HepG2 (cell line): Measurements from ENCODE around the gene MIEF2. TPM values are rescaled to one million over a fixed set of nuclear protein-coding genes. Genes with fewer than 3 reads are reported as not detected.
A peak's percentile ranks its signal among the peaks of the same experiment; 100 is the strongest.

Source experiments
- ARID3A ChIP-seq: IDR thresholded peaks from 2 replicates; pipeline ENCODE4 v1.6.1; 2012; ENCODE audit warnings: low read depth, low read length, improper control_type of control experiment
- BHLHE40 ChIP-seq: IDR thresholded peaks from 2 replicates; pipeline ENCODE4 v1.6.1; 2011; ENCODE audit warnings: low read length, improper control_type of control experiment
- CAMTA2 ChIP-seq: sonication (generic); formaldehyde crosslinking; IDR thresholded peaks from 2 replicates; pipeline ENCODE4 v1.4.0; 2020; ENCODE audit warnings: mild to moderate bottlenecking, missing genetic modification reagents, borderline replicate concordance
- HES4 ChIP-seq: sonication (generic); formaldehyde crosslinking; IDR thresholded peaks from 2 replicates; pipeline ENCODE4 v1.9.0; 2021; ENCODE audit warnings: mild to moderate bottlenecking, missing genetic modification reagents, borderline replicate concordance
- ISX ChIP-seq: sonication (generic); formaldehyde crosslinking; conservative IDR thresholded peaks from 2 replicates; pipeline ENCODE4 v1.5.0; 2020; ENCODE audit warnings: missing genetic modification reagents
- NFIB ChIP-seq: sonication (generic); formaldehyde crosslinking; IDR thresholded peaks from 2 replicates; pipeline ENCODE4 v1.9.0; 2021; ENCODE audit warnings: missing genetic modification reagents, mild to moderate bottlenecking, borderline replicate concordance
- NR2C2 ChIP-seq: sonication (generic); formaldehyde crosslinking; IDR thresholded peaks from 2 replicates; pipeline ENCODE4 v1.4.0; 2020; ENCODE audit warnings: missing genetic modification reagents, mild to moderate bottlenecking, moderate library complexity, borderline replicate concordance
- PHB2 ChIP-seq: fragments of 450-650 bp; IDR thresholded peaks from 2 replicates; pipeline ENCODE4 v1.6.1; 2018; ENCODE audit not compliant: partially characterized antibody
- POGZ ChIP-seq: sonication (generic); formaldehyde crosslinking; IDR thresholded peaks from 2 replicates; pipeline ENCODE4 v1.4.0; 2020; ENCODE audit warnings: mild to moderate bottlenecking, missing genetic modification reagents
- RAD51 ChIP-seq: fragments of 450-650 bp; IDR thresholded peaks from 2 replicates; pipeline ENCODE4 v1.6.1; 2016; ENCODE audit warnings: borderline replicate concordance
- SATB2 ChIP-seq: sonication (generic); formaldehyde crosslinking; IDR thresholded peaks from 2 replicates; pipeline ENCODE4 v1.5.0; 2020; ENCODE audit warnings: missing genetic modification reagents
- SNAPC2 ChIP-seq: sonication (generic); formaldehyde crosslinking; IDR thresholded peaks from 2 replicates; pipeline ENCODE4 v1.8.1; 2022; ENCODE audit warnings: mild to moderate bottlenecking, missing genetic modification reagents
- TBX2 ChIP-seq: sonication (generic); formaldehyde crosslinking; IDR thresholded peaks from 2 replicates; pipeline ENCODE4 v1.5.0; 2020; ENCODE audit warnings: missing genetic modification reagents, mild to moderate bottlenecking, borderline replicate concordance
- TOPORS ChIP-seq: sonication (generic); formaldehyde crosslinking; IDR thresholded peaks from 2 replicates; pipeline ENCODE4 v1.8.0; 2023; ENCODE audit warnings: mild to moderate bottlenecking, missing genetic modification reagents
- ZBTB4 ChIP-seq: sonication (generic); formaldehyde crosslinking; IDR thresholded peaks from 2 replicates; pipeline ENCODE4 v1.4.0; 2020; ENCODE audit warnings: missing genetic modification reagents, mild to moderate bottlenecking, borderline replicate concordance
- ZNF333 ChIP-seq: sonication (generic); formaldehyde crosslinking; IDR thresholded peaks from 2 replicates; pipeline ENCODE4 v1.4.0; 2020; ENCODE audit warnings: mild to moderate bottlenecking, missing genetic modification reagents, borderline replicate concordance
- ZNF607 ChIP-seq: sonication (generic); formaldehyde crosslinking; IDR thresholded peaks from 2 replicates; pipeline ENCODE4 v1.5.1; 2020; ENCODE audit warnings: missing genetic modification reagents, mild to moderate bottlenecking, borderline replicate concordance
- ZNF619 ChIP-seq: sonication (generic); formaldehyde crosslinking; IDR thresholded peaks from 2 replicates; pipeline ENCODE4 v1.4.0; 2020; ENCODE audit warnings: mild to moderate bottlenecking, missing genetic modification reagents
- ZNF737 ChIP-seq: sonication (generic); formaldehyde crosslinking; IDR thresholded peaks from 2 replicates; pipeline ENCODE4 v1.5.0; 2020; ENCODE audit warnings: missing genetic modification reagents, mild to moderate bottlenecking, borderline replicate concordance
- ZNF746 ChIP-seq: sonication (generic); formaldehyde crosslinking; IDR thresholded peaks from 2 replicates; pipeline ENCODE4 v1.8.0; 2022; ENCODE audit warnings: mild to moderate bottlenecking, missing genetic modification reagents
- ZNF749 ChIP-seq: sonication (generic); formaldehyde crosslinking; IDR thresholded peaks from 2 replicates; pipeline ENCODE4 v1.8.0; 2022; ENCODE audit warnings: mild to moderate bottlenecking, missing genetic modification reagents, moderate library complexity, borderline replicate concordance
- ZNF891 ChIP-seq: sonication (generic); formaldehyde crosslinking; IDR thresholded peaks from 2 replicates; pipeline ENCODE4 v1.5.0; 2020; ENCODE audit warnings: mild to moderate bottlenecking, missing genetic modification reagents
- polyA plus RNA-seq, 8 experiments: library from polyadenylated mRNA; depleted of rRNA in 3 of 8; stranded (reverse) in 7 of 8; unstranded in 1 of 8; fragments of >200 nt; fragmentation: Illumina TruSeq in 4 of 8; extraction: Trizol in 4 of 8; gene quantifications; 2 replicates each; pipeline versions ENCODE4 v1.2.1 to v1.2.3, GENCODE V29; 2011 to 2016; ENCODE audit warnings: low read depth in 4 of 8, missing spikeins in 1 of 8, mixed read lengths in 1 of 8; ENCODE audit not compliant: insufficient read depth in 1 of 8
- total RNA-seq, 5 experiments: library from RNA; depleted of rRNA; stranded (reverse); fragments of >200 nt; fragmentation: Illumina TruSeq; extraction: Trizol; gene quantifications; 2 replicates each; pipeline ENCODE4 v1.2.3, GENCODE V29; 2016; ENCODE audit warnings: low read depth in 1 of 5
- TF ChIP-seq, protein P1 (sequence below): sonication (generic); formaldehyde crosslinking; IDR thresholded peaks from 2 replicates; pipeline ENCODE4 v1.5.0; 2020; ENCODE audit warnings: missing genetic modification reagents

The MIEF2 gene
- total and polyA plus RNA-seq, 2 of the 13 experiments (the other 11 are each of a cell fraction or from before 2014, with no cell fraction given): 6.0 to 8.0 TPM

DNA sequence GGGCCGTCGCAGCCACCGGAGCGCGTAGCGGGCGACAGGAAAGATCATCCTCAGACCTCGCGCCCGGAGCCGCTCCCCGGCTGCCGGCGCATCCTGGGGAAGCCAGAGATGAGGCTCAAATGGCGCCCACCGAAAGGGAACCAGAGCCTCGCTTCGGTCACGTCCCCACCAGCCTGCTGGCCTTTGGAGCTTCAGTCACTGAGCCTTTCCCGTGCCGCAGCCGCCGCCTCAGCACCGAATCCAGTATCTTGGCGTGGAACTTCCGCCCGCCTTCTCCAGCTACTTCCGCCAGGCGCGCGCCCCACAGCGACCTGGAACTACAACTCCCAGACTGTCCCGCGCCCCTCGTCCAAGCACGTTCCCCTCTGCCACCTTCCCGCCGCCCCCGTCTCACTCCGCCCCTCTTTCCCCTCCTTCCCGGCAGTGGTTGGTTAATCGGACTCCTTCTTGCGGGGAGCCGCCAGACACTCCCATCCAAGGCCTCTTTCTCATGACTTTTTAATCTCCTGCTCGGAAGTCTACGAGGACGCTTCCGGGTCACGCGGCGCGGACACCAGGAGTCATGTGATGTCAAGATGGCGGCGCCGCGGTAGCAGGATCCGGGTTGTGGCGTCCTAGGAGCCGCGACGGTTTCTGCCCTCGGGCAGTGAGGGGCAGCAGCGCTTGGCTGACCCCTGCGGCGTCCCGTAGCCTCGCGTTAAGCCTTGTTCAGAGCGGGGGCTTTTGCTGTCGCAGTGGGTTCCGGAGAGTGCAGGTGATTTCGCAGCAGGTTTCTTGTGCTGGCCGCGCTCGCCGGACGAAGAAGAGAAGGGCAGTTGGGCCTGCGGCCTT is 54.5 kb downstream of the MIEF2 start, which contains the start of the genes SMCR8 and TOP3A (continued):
- TF ChIP-seq, protein P1, sequence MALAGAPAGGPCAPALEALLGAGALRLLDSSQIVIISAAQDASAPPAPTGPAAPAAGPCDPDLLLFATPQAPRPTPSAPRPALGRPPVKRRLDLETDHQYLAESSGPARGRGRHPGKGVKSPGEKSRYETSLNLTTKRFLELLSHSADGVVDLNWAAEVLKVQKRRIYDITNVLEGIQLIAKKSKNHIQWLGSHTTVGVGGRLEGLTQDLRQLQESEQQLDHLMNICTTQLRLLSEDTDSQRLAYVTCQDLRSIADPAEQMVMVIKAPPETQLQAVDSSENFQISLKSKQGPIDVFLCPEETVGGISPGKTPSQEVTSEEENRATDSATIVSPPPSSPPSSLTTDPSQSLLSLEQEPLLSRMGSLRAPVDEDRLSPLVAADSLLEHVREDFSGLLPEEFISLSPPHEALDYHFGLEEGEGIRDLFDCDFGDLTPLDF (CRISPR knock-in tag): peak; percentile 92
- TF ChIP-seq ZBTB4 (CRISPR knock-in tag): no peak
- TF ChIP-seq ZNF737 (CRISPR knock-in tag): 0 out of 2 replicates have a peak, but pooled peaks have one; percentile 57
- 0 out of 2 replicates have a peak, but pooled peaks have one; percentile 23 for TF ChIP-seq ARID3A
- no peak; the same call in 1 of the 2 replicates for TF ChIP-seq TOPORS (CRISPR knock-in tag)
- peak; percentile 99 for TF ChIP-seq NR2C2
- peak; percentile 45; the same call in 1 of the 2 replicates for TF ChIP-seq SNAPC2
- TF ChIP-seq ZNF746 (CRISPR knock-in tag): no peak; the same call in 1 of the 2 replicates
- TF ChIP-seq ZNF749 (CRISPR knock-in tag): 0 out of 2 replicates have a peak, but pooled peaks have one; percentile 8
- TF ChIP-seq ZNF333 (CRISPR knock-in tag): no peak
- TF ChIP-seq TBX2 (CRISPR knock-in tag): peak; percentile 76; the same call in 1 of the 2 replicates
- no peak for TF ChIP-seq NFIB (CRISPR knock-in tag)
- TF ChIP-seq POGZ (CRISPR knock-in tag): no peak
- TF ChIP-seq ISX: 0 out of 2 replicates have a peak, but pooled peaks have one; percentile 17
- TF ChIP-seq ZNF891 (CRISPR knock-in tag): peak; percentile 72
- peak; percentile 97 for TF ChIP-seq RAD51
- no peak for TF ChIP-seq ZNF619 (CRISPR knock-in tag)
- peak; percentile 54; the same call in 1 of the 2 replicates for TF ChIP-seq ZNF607 (CRISPR knock-in tag)
- peak; percentile 73 for TF ChIP-seq BHLHE40
- no peak; the same call in 1 of the 2 replicates for TF ChIP-seq HES4 (CRISPR knock-in tag)
- TF ChIP-seq SATB2: peak; percentile 31; the same call in 1 of the 2 replicates
- no peak for TF ChIP-seq PHB2
- peak; percentile 66; the same call in 1 of the 2 replicates for TF ChIP-seq CAMTA2 (CRISPR knock-in tag)
